ENCODE results near the gene GSTM3.
"Not testable (repeated sequence)": the region's sequence is repeated elsewhere in the genome, so short reads cannot be mapped to it uniquely, and the experiment has no call there.

GSTM3 gene

DNA sequence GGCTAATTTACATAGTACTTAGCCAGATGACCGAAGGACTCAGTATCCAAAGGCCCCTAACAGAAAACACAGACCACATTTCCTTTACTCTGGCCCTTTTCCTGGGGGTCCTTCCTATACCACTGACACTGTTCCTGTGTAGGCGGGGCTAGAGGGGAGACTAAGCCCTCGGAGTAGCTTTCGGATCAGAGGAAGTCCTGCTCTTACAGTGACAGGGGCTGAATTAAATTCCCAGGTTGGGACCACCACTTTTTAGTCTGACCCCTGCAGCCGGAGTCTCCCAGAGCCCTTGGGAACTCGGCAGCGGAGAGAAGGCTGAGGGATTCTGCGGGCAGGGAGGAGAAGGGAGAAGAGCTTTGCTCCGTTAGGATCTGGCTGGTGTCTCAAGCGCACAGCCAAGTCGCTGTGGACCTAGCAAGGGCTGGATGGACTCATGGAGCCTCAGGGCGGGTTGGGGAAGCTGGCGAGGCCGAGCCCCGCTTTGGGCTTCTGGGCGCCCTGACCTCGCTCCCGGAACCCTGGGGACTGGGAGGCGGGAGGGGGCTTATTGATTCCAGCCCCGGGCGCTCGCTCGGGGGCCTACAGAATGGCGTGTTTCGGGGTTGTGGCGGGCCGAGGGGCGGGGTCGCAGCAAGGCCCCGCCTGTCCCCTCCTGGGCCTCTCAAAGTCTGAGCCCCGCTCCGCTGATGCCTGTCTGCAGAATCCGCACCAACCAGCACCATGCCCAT lies 29.1 kb downstream of the GSTM3 start, which contains the start of gene GSTM5:
Gene GSTM5 (plus strand): TSS at position 659 of the 728 bp plus-strand sequence. CDS start 62 bp downstream, at position 721.
- H3K36me3 Mint-ChIP-seq, H3K27ac Mint-ChIP-seq, H3K4me1 Mint-ChIP-seq, ATAC-seq, H3K4me3 Mint-ChIP-seq: not testable (repeated sequence)
- H3K9me3 Mint-ChIP-seq, result peaks cover 11% of the 10 kb centered on the region
- peak in 1 of 2 donors; percentile 43 for DNase-seq (ENCODE audit: low spot score in 2 of 2)

DNA sequence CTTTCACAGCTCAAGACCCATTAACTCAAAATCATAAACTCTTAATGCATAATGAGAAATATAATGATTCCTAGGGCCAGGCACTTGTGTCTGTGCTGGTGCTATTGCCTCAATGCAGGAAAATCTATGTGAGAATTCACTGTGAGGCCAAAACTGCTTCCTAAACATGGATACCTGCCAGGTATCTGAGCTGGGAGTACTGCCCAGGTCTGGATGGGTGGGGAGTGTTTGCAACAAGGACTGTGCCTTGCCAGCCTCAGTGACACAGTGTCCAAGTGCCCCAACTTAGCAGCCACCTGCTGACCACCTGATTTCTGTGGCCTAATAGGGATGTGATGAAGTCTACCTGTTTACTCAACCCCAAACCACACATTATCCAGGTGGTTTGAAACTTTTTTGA lies 31.0 kb downstream of the GSTM3 start:
- H3K4me3 Mint-ChIP-seq; DNase-seq (ENCODE audit: low spot score in 2 of 2); H3K4me1 Mint-ChIP-seq; H3K27ac Mint-ChIP-seq; ATAC-seq; H3K36me3 Mint-ChIP-seq: not testable (repeated sequence)
- peaks cover 11% of the 10 kb centered on the region for H3K9me3 Mint-ChIP-seq

DNA sequence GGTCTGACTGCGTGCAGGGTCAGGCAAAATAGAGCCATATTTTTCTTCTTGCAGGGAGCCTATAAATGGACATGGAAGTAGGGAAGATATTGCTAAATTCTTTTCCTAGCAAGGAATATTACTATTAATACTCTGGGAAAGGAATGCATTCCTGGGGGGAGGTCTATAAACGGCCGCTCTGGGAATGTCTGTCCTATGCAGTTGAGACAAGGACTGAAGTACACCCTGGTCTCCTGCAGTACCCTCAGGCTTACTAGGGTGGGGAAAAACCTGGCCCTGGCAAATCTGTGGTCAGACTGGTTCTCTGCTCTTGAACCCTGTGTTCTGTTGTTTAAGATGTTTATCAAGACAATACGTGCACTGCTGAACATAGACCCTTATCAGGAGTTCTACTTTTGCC lies 31.9 kb downstream of the GSTM3 start:
- not testable (repeated sequence) for ATAC-seq; H3K4me3 Mint-ChIP-seq; H3K36me3 Mint-ChIP-seq; H3K27ac Mint-ChIP-seq; H3K4me1 Mint-ChIP-seq; DNase-seq (ENCODE audit: low spot score in 2 of 2)
- H3K9me3 Mint-ChIP-seq, result peaks cover 15% of the 10 kb centered on the region

DNA sequence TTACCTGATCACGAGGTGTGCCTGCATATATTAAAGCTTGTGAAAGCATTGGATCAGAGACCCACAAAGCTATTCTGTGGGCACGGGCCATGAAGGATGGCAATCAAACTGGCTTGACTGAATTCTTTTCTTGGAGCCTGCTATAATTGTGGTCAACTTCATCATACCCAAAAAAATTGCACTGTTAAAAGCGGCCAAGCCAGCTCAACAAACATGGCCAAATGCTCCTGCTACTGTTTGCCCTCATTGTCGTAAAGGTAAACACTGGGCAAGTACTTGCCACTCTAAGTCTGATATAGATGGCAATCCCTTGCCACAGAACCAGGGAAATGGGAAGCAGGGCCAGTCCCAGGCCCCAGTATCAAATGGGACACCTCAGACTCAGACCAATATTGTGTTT lies 35.4 kb downstream of the GSTM3 start:
- ATAC-seq (no peak), DNase-seq (ENCODE audit: low spot score in 2 of 2) (no peak)
- no peak overlapping the region for H3K27ac Mint-ChIP-seq
- H3K4me1 Mint-ChIP-seq, result no peaks in the 10 kb centered on the region
- H3K36me3 Mint-ChIP-seq, result no peaks in the 10 kb centered on the region
- H3K9me3 Mint-ChIP-seq, result peaks cover 15% of the 10 kb centered on the region
- H3K4me3 Mint-ChIP-seq, result no peak overlapping the region

DNA sequence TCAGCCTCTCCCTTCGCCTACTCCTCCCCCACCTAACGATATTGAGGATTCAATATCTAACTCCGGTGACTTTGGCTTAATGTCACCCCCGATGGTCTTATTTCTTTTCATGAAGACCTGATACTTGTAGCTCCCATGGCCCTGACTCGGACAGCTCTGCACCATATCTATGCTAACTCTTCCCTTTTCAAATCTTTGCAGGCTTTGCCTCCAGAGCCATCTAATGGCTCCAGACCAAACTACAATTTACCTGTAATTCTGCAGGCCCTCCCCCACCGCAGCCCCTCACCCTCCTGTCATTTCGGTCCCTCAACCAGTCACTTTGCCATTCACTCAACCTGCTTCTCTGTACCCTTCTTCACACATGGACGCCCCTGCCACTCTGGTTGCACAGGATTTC lies 36.7 kb downstream of the GSTM3 start:
- no peak overlapping the region for H3K4me3 Mint-ChIP-seq
- H3K4me1 Mint-ChIP-seq, result no peaks in the 10 kb centered on the region

DNA sequence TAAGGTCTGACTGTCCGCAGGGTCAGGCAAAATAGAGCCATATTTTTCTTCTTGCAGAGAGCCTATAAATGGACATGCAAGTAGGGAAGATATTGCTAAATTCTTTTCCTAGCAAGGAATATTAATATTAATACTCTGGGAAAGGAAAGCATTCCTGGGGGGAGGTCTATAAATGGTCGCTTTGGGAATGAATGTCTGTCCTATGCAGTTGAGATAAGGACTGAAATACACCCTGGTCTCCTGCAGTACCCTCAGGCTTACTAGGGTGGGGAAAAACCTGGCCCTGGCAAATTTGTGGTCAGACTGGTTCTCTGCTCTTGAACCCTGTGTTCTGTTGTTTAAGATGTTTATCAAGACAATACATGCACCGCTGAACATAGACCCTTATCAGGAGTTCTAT lies 37.9 kb downstream of the GSTM3 start:
- H3K27ac Mint-ChIP-seq; DNase-seq (ENCODE audit: low spot score in 2 of 2); H3K9me3 Mint-ChIP-seq; H3K36me3 Mint-ChIP-seq; H3K4me3 Mint-ChIP-seq; ATAC-seq; H3K4me1 Mint-ChIP-seq: not testable (repeated sequence)

More for the DNA sequence above, 36.7 kb downstream of the GSTM3 start:
- Mint-ChIP-seq H3K36me3 (no peaks in the 10 kb centered on the region), H3K27ac (no peak overlapping the region), H3K9me3 (peaks cover 11% of the 10 kb centered on the region)
- no peak for DNase-seq (ENCODE audit: low spot score in 2 of 2)
- no peak for ATAC-seq

DNA sequence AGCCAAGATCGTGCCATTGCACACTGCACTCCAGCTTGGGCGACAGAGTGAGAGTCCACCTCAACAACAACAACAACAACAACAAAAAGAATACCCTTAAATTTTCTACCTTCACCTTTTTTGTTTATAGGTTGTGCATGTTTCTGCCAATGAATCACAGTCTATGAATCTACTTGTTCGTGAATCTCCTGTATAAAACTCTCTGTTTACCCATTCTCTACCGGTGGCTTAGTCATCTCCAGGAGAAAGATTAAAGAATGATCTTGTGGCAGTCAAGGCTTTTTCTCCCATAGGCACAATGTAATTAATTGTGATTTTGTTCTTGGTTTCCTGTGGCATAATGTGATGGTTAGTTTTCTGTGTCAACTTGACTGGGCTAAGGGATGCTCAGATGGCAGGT lies 43.0 kb downstream of the GSTM3 start:
- DNase-seq (ENCODE audit: low spot score in 2 of 2); H3K4me1 Mint-ChIP-seq; ATAC-seq; H3K9me3 Mint-ChIP-seq; H3K36me3 Mint-ChIP-seq; H3K4me3 Mint-ChIP-seq; H3K27ac Mint-ChIP-seq: not testable (repeated sequence)

DNA sequence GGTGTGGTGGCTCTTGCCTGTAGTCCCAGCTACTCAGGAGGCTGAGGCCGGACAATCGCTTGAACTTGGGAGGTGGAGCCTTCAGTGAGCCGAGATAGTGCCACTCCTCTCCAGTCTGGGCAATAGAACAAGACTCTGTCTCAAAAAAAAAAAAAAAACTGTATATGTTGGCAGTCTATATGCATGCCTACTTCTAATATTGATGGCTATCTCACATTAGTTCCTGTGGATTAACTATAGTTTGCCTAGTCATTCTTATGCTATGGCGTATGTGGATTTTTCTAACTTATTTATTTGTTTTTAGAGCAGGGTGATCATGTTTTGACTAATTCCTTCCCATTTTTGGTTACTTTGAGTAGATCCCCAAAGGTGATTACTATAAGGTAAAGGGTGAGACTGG lies 43.8 kb downstream of the GSTM3 start:
- H3K4me1 Mint-ChIP-seq, result no peaks in the 10 kb centered on the region
- DNase-seq (ENCODE audit: low spot score in 2 of 2) (no peak), ATAC-seq (no peak)
- no peaks in the 10 kb centered on the region for H3K9me3 Mint-ChIP-seq
- no peak overlapping the region for H3K4me3 Mint-ChIP-seq
- H3K36me3 Mint-ChIP-seq, result no peaks in the 10 kb centered on the region
- H3K27ac Mint-ChIP-seq, result no peak overlapping the region

DNA sequence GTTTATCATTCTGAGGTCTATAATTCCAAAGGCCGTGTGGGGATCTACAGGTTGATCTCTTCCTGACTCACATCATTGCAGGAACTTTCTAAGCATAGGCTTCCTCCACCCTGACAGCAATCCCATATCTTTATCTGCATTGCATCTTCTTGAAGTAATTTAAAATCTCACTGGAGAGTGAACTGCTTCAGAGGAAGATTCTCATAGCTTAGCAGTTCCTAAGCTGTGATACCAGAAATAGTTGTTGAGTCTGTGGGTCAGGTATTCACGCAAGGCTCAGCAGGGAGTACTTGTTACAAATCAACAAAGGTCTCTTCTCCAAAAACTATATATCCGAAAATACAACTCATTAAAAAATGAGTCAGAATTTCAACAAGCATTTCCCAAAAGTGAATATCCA lies 45.7 kb downstream of the GSTM3 start:
- DNase-seq (ENCODE audit: low spot score in 2 of 2); H3K36me3 Mint-ChIP-seq; H3K4me1 Mint-ChIP-seq; H3K27ac Mint-ChIP-seq; ATAC-seq; H3K9me3 Mint-ChIP-seq; H3K4me3 Mint-ChIP-seq: not testable (repeated sequence)

DNA sequence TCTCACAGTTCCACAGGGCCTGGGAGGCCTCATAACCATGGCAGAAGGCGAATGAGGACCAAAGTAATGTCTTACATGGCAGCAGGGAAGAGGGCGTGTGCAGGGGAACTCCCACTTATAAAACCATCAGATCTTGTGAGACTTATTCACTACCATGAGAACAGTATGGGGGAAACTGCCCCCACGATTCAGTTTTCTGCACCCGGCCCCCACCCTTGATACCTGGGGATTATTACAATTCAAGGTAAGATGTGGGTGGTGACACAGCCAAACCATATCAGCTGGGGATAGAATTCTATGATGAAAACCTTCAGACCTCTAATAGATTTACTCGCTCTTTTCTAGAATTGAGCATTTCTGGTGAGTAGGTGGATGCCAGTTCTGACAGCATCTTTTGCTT lies 46.4 kb downstream of the GSTM3 start:
- H3K27ac Mint-ChIP-seq; H3K36me3 Mint-ChIP-seq; ATAC-seq; H3K9me3 Mint-ChIP-seq; DNase-seq (ENCODE audit: low spot score in 2 of 2); H3K4me1 Mint-ChIP-seq; H3K4me3 Mint-ChIP-seq: not testable (repeated sequence)

DNA sequence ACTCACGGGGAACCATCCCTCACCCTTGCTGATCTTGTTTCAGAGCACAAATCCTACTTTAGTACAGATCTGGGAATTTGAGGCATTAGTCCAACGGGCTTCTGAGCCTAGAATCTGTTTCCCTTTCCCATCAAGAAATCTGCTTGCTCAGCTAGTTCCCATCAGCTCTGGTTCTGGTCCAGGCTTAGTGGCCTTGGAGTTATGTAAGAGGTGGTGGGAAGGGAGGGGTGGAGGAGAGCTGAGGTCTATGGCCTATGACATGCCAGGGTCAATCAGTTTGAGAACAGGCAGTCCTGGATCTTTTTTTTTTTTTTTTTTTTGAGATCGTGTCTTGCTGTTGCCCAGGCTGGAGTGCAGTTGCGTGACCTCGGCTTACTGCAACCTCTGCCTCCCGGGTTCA lies 49.1 kb downstream of the GSTM3 start:
- H3K4me1 Mint-ChIP-seq, result no peaks in the 10 kb centered on the region
- no peaks in the 10 kb centered on the region for H3K36me3 Mint-ChIP-seq
- no peak overlapping the region for H3K27ac Mint-ChIP-seq
- H3K4me3 Mint-ChIP-seq, result no peak overlapping the region
- no peak for DNase-seq (ENCODE audit: low spot score in 2 of 2)
- no peaks in the 10 kb centered on the region for H3K9me3 Mint-ChIP-seq
- no peak for ATAC-seq

DNA sequence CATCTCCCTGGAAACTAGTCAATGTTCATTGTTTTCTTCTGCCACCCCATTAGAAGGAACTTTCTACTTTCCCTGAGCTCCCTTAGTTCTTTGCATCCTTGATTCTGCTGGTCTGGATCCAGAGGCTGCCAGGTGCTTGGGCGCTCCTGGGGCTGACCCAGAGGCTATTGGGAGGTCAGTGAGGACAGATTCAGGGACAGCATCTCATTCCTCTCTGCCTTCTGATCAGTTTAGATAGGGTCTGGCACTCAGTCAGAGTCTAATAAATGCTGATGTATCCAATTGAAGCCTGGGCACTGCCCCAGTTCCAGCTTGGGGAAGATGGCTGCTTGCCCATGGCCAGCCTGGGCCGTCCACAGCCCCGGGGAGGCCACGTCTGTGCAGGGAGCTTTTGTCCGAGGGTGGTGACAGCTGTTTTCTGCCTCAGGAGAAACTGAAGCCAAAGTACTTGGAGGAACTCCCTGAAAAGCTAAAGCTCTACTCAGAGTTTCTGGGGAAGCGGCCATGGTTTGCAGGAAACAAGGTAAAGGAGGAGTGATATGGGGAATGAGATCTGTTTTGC lies 50.9 kb downstream of the GSTM3 start:
- Mint-ChIP-seq H3K36me3 (no peaks in the 10 kb centered on the region), H3K9me3 (no peaks in the 10 kb centered on the region), H3K27ac (no peak overlapping the region), H3K4me3 (no peak overlapping the region), H3K4me1 (no peaks in the 10 kb centered on the region)
- DNase-seq (ENCODE audit: low spot score in 2 of 2) (no peak), ATAC-seq (no peak)

DNA sequence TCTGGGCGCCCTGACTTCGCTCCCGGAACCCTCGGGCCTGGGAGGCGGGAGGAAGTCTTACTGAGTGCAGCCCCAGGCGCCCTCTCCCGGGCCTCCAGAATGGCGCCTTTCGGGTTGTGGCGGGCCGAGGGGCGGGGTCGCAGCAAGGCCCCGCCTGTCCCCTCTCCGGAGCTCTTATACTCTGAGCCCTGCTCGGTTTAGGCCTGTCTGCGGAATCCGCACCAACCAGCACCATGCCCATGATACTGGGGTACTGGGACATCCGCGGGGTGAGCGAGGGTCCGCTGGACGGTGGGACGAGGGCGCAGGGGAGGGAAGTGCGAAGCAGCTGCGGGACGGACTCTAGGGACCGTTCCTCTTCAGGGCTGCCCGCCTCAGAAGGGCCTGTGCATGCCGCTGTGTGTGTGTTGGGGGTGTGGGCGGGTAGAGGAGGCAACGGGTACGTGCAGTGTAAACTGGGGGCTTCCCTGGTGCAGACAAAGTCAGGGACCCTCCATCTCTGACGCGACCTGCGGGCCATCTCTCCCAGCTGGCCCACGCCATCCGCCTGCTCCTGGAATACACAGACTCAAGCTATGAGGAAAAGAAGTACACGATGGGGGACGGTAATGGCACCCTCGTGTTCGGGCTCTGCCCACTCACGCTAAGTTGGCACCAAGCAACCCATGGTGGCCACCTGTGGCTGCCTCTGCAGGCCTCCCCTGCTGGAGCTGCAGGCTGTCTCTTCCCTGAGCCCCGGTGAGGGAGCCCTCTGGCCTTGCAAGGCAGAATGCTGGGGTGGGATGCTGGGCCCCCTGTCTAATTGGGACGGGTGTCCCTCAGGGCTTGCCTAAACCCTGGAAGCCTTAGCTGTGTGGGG lies 53.0 kb downstream of the GSTM3 start, which contains the start of gene GSTM1:
Gene GSTM1 (plus strand): TSS at position 177 of the 859 bp plus-strand sequence. CDS start 57 bp downstream, at position 234.
- Mint-ChIP-seq H3K4me1 (no peaks in the 10 kb centered on the region), H3K9me3 (no peaks in the 10 kb centered on the region), H3K36me3 (no peaks in the 10 kb centered on the region), H3K27ac (no peak within 1 kb of the TSS), H3K4me3 (no peak within 1 kb of the TSS)
- no peak for ATAC-seq
- DNase-seq (ENCODE audit: low spot score in 2 of 2), result no peak

DNA sequence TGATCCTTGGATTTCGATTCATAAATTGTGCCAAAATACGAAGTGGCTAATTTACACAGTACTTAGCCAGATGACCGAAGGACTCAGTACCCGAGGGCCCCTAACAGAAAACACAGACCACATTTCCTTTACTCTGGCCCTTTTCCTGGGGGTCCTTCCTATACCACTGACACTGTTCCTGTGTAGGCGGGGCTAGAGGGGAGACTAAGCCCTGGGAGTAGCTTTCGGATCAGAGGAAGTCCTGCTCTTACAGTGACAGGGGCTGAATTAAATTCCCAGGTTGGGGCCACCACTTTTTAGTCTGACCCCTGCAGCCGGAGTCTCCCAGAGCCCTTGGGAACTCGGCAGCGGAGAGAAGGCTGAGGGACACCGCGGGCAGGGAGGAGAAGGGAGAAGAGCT lies 53.7 kb downstream of the GSTM3 start:
- not testable (repeated sequence) for ATAC-seq, H3K4me3 Mint-ChIP-seq

DNA sequence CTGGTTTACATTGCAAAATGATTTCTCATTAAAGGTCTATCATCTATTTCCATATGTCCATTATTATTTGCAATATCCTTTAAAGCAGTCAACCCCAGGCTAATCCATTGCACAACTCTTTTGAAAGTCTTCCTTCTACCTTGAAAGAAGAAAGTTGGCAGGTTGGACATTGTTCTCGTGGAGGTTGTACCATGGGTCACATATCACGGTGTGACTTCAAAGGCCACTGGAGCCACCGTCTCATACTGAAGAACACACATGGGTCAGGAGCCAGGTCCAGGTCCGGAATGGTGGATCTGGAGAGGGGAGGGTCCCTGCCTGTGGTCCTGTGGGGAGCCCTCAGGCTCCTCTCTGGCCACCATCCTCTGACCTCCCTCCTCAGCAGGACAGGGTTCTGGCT lies 54.9 kb downstream of the GSTM3 start:
- DNase-seq (ENCODE audit: low spot score in 2 of 2); H3K36me3 Mint-ChIP-seq; H3K27ac Mint-ChIP-seq; ATAC-seq; H3K4me3 Mint-ChIP-seq; H3K9me3 Mint-ChIP-seq; H3K4me1 Mint-ChIP-seq: not testable (repeated sequence)

More for the DNA sequence above, 53.7 kb downstream of the GSTM3 start:
- not testable (repeated sequence) for H3K36me3 Mint-ChIP-seq; DNase-seq (ENCODE audit: low spot score in 2 of 2); H3K4me1 Mint-ChIP-seq; H3K9me3 Mint-ChIP-seq; H3K27ac Mint-ChIP-seq

Measured in stimulated activated effector memory CD8-positive, alpha-beta T cell treated with anti-CD3 and anti-CD28 coated beads, Interleukin-12 subunit alpha, Interleukin-12 subunit beta, amount 100 ng/mL, for 72 hours (primary cell).